HepG2 (cell line): ENCODE measurements around the gene PLCB4.

ENCODE experiments used
- HDAC2 ChIP-seq: sonication (generic); formaldehyde crosslinking; IDR thresholded peaks from 2 replicates; pipeline ENCODE4 v1.4.0; 2020; ENCODE audit warnings: missing genetic modification reagents
- TF ChIP-seq, protein P1 (sequence below): sonication (generic); formaldehyde crosslinking; IDR thresholded peaks from 2 replicates; pipeline ENCODE4 v1.4.0; 2020; ENCODE audit warnings: missing genetic modification reagents, borderline replicate concordance

DNA sequence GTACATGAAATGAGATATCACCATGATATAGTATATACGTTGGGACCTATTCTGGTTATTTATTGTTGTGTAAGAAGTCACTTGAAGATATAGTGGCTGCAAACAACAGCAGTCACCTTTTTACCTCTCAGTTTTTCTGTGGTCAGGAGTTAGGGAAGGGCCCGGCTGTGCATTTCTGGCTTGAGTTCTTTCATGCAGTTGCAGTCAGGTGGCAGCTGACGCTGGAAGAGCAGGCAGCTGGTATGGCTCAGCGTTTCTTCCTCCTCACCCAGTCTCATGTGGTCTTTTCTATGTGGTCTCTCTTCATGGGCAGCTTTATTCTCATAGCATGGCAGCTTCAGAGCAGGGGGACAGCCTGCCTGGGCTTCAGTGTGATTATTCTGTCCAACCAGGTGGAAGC lies 154.4 kb downstream of the PLCB4 start:
- TF ChIP-seq, protein P1, sequence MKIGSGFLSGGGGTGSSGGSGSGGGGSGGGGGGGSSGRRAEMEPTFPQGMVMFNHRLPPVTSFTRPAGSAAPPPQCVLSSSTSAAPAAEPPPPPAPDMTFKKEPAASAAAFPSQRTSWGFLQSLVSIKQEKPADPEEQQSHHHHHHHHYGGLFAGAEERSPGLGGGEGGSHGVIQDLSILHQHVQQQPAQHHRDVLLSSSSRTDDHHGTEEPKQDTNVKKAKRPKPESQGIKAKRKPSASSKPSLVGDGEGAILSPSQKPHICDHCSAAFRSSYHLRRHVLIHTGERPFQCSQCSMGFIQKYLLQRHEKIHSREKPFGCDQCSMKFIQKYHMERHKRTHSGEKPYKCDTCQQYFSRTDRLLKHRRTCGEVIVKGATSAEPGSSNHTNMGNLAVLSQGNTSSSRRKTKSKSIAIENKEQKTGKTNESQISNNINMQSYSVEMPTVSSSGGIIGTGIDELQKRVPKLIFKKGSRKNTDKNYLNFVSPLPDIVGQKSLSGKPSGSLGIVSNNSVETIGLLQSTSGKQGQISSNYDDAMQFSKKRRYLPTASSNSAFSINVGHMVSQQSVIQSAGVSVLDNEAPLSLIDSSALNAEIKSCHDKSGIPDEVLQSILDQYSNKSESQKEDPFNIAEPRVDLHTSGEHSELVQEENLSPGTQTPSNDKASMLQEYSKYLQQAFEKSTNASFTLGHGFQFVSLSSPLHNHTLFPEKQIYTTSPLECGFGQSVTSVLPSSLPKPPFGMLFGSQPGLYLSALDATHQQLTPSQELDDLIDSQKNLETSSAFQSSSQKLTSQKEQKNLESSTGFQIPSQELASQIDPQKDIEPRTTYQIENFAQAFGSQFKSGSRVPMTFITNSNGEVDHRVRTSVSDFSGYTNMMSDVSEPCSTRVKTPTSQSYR (CRISPR knock-in tag), result no peak
- no peak for TF ChIP-seq HDAC2 (CRISPR knock-in tag)
